SK-N-SH (cell line): ENCODE results near the gene MVB12B.

ENCODE experiments used
- CHD2 ChIP-seq: fragments of 150-350 bp; IDR thresholded peaks from 2 replicates; pipeline ENCODE4 v1.6.1; 2018; ENCODE audit warnings: low read length; ENCODE audit not compliant: partially characterized antibody
- CTCF ChIP-seq: fragments of 200-600 bp; sonication (generic); IDR thresholded peaks from 2 replicates; pipeline ENCODE4 v1.6.1; 2017; ENCODE audit warnings: antibody characterized with exemption, mild to moderate bottlenecking, moderate library complexity
- FOXJ3 ChIP-seq: sonication (generic); formaldehyde crosslinking; IDR thresholded peaks from 2 replicates; pipeline ENCODE4 v1.5.1; 2020; ENCODE audit warnings: mild to moderate bottlenecking, missing genetic modification reagents
- GABPA ChIP-seq: IDR thresholded peaks from 2 replicates; pipeline ENCODE4 v1.4.0; 2012; ENCODE audit warnings: low read depth, mild to moderate bottlenecking
- IRF3 ChIP-seq: fragments of 150-350 bp; IDR thresholded peaks from 2 replicates; pipeline ENCODE4 v1.6.1; 2016; ENCODE audit warnings: mild to moderate bottlenecking, low read depth, low read length
- JUND ChIP-seq: IDR thresholded peaks from 2 replicates; pipeline ENCODE4 v1.4.0; 2012
- MAX ChIP-seq: IDR thresholded peaks from 2 replicates; pipeline ENCODE4 v1.4.0; 2012; ENCODE audit warnings: low read depth
- MXI1 ChIP-seq: IDR thresholded peaks from 2 replicates; pipeline ENCODE4 v1.6.1; 2012; ENCODE audit warnings: mild to moderate bottlenecking, low read depth, low read length, improper control_type of control experiment
- RAD21 ChIP-seq: IDR thresholded peaks from 2 replicates; pipeline ENCODE4 v1.6.1; 2012; ENCODE audit warnings: mild to moderate bottlenecking, low read length
- RCOR1 ChIP-seq: fragments of 150-350 bp; IDR thresholded peaks from 2 replicates; pipeline ENCODE4 v1.6.1; 2017; ENCODE audit warnings: antibody characterized with exemption, low read length
- REST ChIP-seq: IDR thresholded peaks from 2 replicates; pipeline ENCODE4 v1.6.1; 2012; ENCODE audit warnings: mild to moderate bottlenecking, low read depth, low read length, moderate library complexity
- SIN3A ChIP-seq: IDR thresholded peaks from 2 replicates; pipeline ENCODE4 v1.6.1; 2012; ENCODE audit warnings: low read depth, mild to moderate bottlenecking, low read length, moderate library complexity, borderline replicate concordance

GRCh38 chr9:126334721-126335621 is 8.3 kb downstream of the MVB12B start:
- no peak for TF ChIP-seq CHD2
- TF ChIP-seq FOXJ3 (CRISPR knock-in tag) = no peak
- TF ChIP-seq CTCF = no peak
- TF ChIP-seq REST = no peak
- TF ChIP-seq MAX = no peak
- no peak for TF ChIP-seq GABPA
- no peak for TF ChIP-seq RAD21
- TF ChIP-seq IRF3 = no peak
- no peak for TF ChIP-seq MXI1
- TF ChIP-seq SIN3A = no peak
- no peak for TF ChIP-seq RCOR1
- TF ChIP-seq JUND = no peak
